HCEC 1CT (cell line): Measurements from ENCODE around the gene GLRX3.

ENCODE experiments used
- DNase-seq: peaks from one replicate; pipeline ENCODE4 v3.0.0-alpha.2; 2017

Gene GLRX3

DNA sequence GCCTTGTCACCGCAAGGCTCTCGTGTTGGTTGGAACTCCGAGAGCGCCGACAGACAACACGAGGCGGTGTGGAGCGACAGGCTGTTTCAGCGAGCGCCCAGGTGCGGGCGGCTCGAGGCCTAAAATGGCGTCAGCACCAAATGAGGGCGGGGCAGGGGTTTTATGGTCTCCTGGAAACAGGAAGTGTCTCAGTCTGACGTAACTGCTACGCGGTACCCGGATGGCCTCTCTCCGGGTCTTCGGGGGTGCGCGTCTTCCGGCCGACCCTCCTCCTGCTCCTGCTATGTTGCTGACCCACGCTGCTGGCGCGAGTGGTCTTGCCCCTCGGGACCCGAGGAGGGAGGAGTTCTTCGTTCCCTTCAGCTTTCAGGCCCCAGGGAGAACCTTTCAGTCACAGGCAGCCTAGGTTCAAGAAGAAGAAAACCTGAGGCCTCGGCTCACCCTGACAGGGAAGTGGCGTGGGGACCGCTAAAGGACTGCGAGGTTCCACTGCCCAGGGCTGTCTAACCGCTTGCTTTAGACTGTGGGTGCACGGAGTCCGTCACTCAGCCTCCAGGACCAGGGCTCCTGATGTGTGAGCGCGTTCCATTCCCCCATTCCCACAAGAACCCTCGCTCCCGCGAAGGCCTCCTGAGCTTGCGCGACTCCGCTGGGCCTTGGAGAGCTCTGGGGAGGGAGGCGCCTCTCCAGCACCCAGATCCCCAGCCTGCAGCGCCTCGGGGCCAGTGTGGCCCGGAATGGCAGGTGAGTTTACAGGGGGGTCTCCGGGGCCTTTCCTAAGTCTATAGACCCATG, 77.3 kb downstream of the GLRX3 start:
- no peak for DNase-seq

DNA sequence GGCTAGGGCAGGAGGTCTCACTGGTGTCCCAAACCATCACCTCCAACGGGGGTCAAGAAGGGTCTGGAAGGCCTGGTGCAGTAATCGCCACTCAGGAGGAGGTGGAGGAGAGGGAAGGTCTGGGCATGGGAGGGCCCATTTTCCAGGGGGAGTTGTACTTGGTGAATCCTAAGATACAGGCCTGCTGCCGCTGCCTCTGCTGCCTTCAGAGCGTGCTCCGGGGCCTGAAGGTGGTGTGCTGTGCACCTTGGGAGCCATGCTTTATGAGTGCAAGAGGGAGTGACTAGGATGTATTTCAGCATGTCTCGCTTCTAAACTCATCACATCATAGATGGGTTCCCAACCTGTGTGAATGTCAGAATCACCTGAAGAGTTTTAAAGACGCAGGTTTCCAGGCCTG, 78.2 kb downstream of the GLRX3 start:
- no peak for DNase-seq

DNA sequence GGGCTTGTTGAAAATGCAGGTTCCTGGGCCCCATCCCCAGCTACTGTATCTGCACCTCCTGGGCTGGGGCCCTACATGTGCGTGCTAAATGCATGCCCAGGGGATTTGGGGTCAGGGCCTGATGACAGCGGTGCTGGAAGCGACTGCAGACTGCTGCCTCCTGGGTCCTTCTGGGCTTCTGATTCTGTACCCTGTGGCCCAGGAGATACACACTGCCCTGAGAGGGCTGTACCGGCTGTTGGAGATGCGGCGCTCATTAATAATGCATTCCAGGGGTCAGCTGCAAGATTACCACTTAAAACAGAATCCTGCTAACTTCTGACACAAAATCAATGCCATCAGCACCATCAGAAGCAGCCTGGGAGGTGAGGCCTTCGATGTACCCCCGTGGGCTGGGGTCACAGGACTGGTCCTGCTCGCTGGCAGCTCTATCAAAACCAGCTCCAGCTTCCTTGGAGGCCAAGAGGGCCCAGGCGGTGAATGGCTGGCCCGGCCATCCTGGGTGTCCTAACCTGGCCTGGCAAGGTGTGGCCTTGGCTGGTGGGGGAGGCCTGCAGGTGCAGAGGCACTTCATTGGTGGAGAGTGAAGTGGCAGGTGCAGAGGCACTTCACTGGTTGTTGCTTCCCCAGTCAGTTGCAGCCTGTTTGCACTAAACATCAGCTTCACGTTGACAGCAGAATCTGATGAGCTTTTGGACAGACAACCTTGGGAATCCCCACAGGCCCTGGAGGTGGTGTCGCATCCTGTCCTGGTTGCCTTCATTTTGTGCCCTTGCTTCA, 79.2 kb downstream of the GLRX3 start:
- no peak for DNase-seq

GRCh38 chr10:130215931-130216231, 79.7 kb downstream of the GLRX3 start:
- no peak for DNase-seq

- no peak for DNase-seq
Observed at GRCh38 chr10:130218181-130218641, 82.0 kb downstream of the GLRX3 start.

- no peak for DNase-seq
Observed at GRCh38 chr10:130218936-130219335, 82.7 kb downstream of the GLRX3 start.

DNA sequence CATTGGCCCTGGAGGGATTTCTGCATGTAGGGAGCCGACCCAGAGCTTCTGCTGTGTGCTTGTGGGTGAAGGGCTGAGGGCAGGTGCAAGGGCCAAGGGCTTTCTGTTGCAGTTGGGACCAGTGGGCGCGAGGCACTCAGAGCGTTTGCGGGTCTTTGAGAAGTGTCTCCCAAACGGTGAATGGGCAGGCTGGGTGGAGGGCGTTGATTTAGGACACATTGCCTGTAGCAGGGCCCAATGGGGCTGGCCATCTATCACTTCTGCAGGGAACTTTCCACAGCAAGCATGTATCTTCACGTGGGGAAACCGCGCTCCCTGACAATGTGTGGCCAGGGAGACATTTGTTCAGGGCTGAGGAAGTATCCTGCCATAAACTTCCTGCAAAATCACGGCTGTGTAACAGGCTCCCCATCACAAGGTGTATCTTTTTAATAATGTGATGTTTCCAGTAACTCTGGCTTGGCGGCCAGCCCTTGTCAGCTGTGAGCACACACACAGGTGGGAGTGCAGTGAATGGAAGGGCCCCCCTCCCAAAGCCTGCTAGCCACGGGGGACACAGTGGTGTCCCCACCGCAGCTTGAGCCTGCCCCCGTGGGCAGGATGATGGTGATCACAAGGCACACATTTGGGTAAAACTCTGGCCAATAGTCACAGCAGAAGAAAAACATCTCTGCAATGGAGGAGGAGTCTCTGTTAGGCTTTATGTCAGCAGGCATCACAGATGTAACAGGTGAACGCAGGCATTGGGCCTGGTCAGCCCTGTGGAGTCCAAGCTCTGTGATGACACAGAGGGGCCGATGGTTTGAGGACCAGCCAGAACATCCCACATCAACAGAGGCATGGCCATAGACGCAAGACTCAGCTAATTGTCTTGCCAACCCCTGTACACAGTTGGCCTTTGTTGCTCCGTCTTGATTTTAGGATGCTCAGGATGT, 84.3 kb downstream of the GLRX3 start:
- DNase-seq: no peak

DNA sequence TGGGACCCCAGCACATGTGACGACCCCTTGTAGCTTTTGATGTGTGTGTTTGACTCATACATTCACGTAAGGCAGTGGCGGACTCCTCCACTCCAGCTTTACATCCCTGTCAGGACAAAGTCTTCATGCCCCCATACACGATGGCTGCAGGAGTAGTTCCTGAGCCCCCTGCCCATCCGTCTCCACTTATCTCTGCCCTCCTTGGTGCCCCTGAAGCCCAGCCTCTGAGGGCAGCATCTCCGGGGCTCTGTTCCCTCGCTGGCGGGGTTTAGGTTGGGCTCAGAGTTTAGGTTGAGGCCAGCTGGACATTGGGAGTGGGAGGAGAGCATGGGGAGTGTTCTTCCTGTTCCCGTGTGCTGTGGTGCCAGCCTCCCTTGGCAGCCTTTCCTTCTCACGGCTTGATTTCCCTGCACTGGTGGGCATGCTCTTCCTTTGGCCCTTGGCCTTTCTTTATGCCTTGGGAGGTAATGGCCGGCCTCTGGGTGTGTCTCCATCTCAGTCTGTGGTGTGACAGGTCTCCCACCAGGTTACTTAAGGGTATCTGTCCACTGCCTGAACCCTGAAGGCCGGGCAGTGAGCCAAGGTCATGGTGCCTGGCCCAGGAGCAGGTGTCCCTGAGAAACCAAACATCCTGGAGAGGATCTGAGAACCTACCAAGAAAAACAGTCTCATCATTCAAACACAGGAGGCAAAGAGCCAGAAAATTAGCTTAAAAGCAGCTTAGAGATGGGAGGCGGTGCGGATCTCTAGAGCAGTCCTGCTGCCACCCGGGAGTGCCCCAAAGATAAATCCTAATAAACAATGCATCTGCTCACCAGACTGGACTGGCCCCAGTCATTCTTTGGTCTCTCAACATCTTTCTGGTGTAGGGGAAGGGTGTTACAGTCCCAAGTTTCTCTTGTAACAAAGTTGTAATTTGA, 85.5 kb downstream of the GLRX3 start:
- no peak for DNase-seq

DNA sequence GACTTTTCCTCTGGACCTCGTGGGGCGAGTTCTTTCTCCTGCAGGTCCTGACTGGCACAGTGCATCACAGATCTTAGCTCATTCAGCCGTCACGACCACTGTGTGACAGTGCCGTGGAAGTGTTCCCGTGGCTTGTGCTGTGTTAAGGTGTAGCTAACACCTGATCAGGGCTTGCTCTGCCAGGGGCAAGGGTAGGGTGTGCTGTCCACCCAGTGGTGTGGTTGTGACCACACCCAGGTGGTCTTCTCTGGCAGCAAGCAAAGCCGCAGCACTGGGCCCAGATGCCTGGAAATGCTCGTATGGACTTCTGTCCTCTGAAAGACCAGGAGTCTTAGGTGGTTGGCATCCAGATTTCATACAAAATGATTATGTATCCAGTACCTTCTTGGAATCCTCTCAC, 86.2 kb downstream of the GLRX3 start:
- no peak for DNase-seq

GRCh38 chr10:130224228-130224627, 88.0 kb downstream of the GLRX3 start:
- no peak for DNase-seq

GRCh38 chr10:130226012-130226411, 89.8 kb downstream of the GLRX3 start:
- no peak for DNase-seq

- DNase-seq: no peak
Observed at GRCh38 chr10:130227883-130228282, 91.7 kb downstream of the GLRX3 start.
